WTC11 (cell line): ENCODE data around the gene FAM216A. TPM values are rescaled to one million over a fixed set of nuclear protein-coding genes. Genes with fewer than 3 reads are reported as not detected.

Source experiments
- ATAC-seq: fragments of 200-7000 bp; cut with Tn5 transposase; 2 replicates; pipeline ENCODE4 v1.10.0; 2021; ENCODE audit warnings: mild to moderate bottlenecking, moderate library complexity
- CTCF ChIA-PET: fragments of 300-600 bp; sonication (Branson Sonifier 250); formaldehyde crosslinking; loops from one replicate; lab custom pipeline; 2021; ENCODE audit warnings: antibody characterized with exemption; lab: Charles Lee
- POLR2A ChIA-PET: fragments of 350-600 bp; sonication (Branson Sonifier 250); formaldehyde crosslinking; loops from one replicate; lab custom pipeline; 2021; ENCODE audit warnings: antibody characterized with exemption; lab: Charles Lee
- DNase-seq: peaks from one replicate; pipeline ENCODE4 v3.0.0; 2021; ENCODE audit warnings: low spot score
- H3K27ac Mint-ChIP-seq: 2 replicates; pipeline ENCODE4 v1.8.0; 2021; ENCODE audit warnings: mixed read lengths
- H3K27me3 Mint-ChIP-seq: 2 replicates; pipeline ENCODE4 v1.8.0; 2021; ENCODE audit warnings: low read depth, mild to moderate bottlenecking, moderate library complexity, mixed read lengths
- H3K36me3 Mint-ChIP-seq: 2 replicates; pipeline ENCODE4 v1.8.0; 2021; ENCODE audit warnings: mixed read lengths
- H3K4me1 Mint-ChIP-seq: 2 replicates; pipeline ENCODE4 v1.8.0; 2022; ENCODE audit warnings: mixed read lengths
- H3K4me3 Mint-ChIP-seq: 2 replicates; pipeline ENCODE4 v1.8.0; 2021; ENCODE audit warnings: mild to moderate bottlenecking, moderate library complexity, mixed read lengths
- H3K9me3 Mint-ChIP-seq: 2 replicates; pipeline ENCODE4 v1.8.0; 2021; ENCODE audit warnings: mixed read lengths
- ATF2 ChIP-seq: sonication (generic); formaldehyde crosslinking; IDR thresholded peaks from 2 replicates; pipeline ENCODE4 v1.8.1; 2022; ENCODE audit warnings: low read depth, missing genetic modification reagents, borderline replicate concordance
- ATF3 ChIP-seq: sonication (generic); formaldehyde crosslinking; conservative IDR thresholded peaks from 2 replicates; pipeline ENCODE4 v1.8.1; 2022; ENCODE audit warnings: mild to moderate bottlenecking, missing genetic modification reagents
- CBFB ChIP-seq: sonication (generic); formaldehyde crosslinking; IDR thresholded peaks from 2 replicates; pipeline ENCODE4 v1.8.1; 2022; ENCODE audit warnings: mild to moderate bottlenecking, low read depth, missing genetic modification reagents
- CTCF ChIP-seq: fragments of 200-600 bp; IDR thresholded peaks from 2 replicates; pipeline ENCODE4 v1.8.0; 2022; ENCODE audit warnings: antibody characterized with exemption
- FOXJ3 ChIP-seq: sonication (generic); formaldehyde crosslinking; IDR thresholded peaks from 2 replicates; pipeline ENCODE4 v1.9.0; 2021; ENCODE audit warnings: missing genetic modification reagents, mild to moderate bottlenecking, borderline replicate concordance
- GABPB1 ChIP-seq: sonication (generic); formaldehyde crosslinking; IDR thresholded peaks from 2 replicates; pipeline ENCODE4 v1.8.1; 2023; ENCODE audit warnings: mild to moderate bottlenecking, missing genetic modification reagents
- NFATC4 ChIP-seq: fragments of 250-450 bp; sonication (Bioruptor Pico); IDR thresholded peaks from 2 replicates; pipeline ENCODE4 v1.9.0; 2021; ENCODE audit warnings: mild to moderate bottlenecking
- PRDM15 ChIP-seq: sonication (generic); formaldehyde crosslinking; IDR thresholded peaks from 2 replicates; pipeline ENCODE4 v1.8.0; 2022; ENCODE audit warnings: missing genetic modification reagents
- PRRX2 ChIP-seq: fragments of 250-450 bp; sonication (Bioruptor Pico); IDR thresholded peaks from 2 replicates; pipeline ENCODE4 v1.8.0; 2021; ENCODE audit warnings: mild to moderate bottlenecking
- SP1 ChIP-seq: sonication (generic); formaldehyde crosslinking; conservative IDR thresholded peaks from 2 replicates; pipeline ENCODE4 v1.8.1; 2022; ENCODE audit warnings: missing genetic modification reagents
- TP53 ChIP-seq: sonication (generic); formaldehyde crosslinking; IDR thresholded peaks from 2 replicates; pipeline ENCODE4 v1.8.1; 2023; ENCODE audit warnings: mild to moderate bottlenecking, missing genetic modification reagents
- ZBTB21 ChIP-seq: sonication (generic); formaldehyde crosslinking; IDR thresholded peaks from 2 replicates; pipeline ENCODE4 v1.8.1; 2023; ENCODE audit warnings: mild to moderate bottlenecking, missing genetic modification reagents, borderline replicate concordance
- ZBTB43 ChIP-seq: sonication (generic); formaldehyde crosslinking; IDR thresholded peaks from 2 replicates; pipeline ENCODE4 v1.8.1; 2023; ENCODE audit warnings: mild to moderate bottlenecking, missing genetic modification reagents
- ZNF532 ChIP-seq: fragments of 250-450 bp; sonication (Bioruptor Pico); IDR thresholded peaks from 2 replicates; pipeline ENCODE4 v1.9.0; 2021; ENCODE audit warnings: mild to moderate bottlenecking, borderline replicate concordance
- total RNA-seq: library from RNA; stranded (reverse); gene quantifications from 3 replicates; pipeline ENCODE4 v1.2.3, GENCODE V29; 2021

The FAM216A gene
- total RNA-seq, 1 experiment from 2014 or later: 16.9 TPM

GRCh38 chr12:110505332-110505731, 36.7 kb downstream of the FAM216A start (continued):
- TF ChIP-seq ATF2 (no peak), FOXJ3 (no peak), PRRX2 (CRISPR knock-in tag) (no peak), CBFB (CRISPR knock-in tag) (no peak), CTCF (no peak)

DNA sequence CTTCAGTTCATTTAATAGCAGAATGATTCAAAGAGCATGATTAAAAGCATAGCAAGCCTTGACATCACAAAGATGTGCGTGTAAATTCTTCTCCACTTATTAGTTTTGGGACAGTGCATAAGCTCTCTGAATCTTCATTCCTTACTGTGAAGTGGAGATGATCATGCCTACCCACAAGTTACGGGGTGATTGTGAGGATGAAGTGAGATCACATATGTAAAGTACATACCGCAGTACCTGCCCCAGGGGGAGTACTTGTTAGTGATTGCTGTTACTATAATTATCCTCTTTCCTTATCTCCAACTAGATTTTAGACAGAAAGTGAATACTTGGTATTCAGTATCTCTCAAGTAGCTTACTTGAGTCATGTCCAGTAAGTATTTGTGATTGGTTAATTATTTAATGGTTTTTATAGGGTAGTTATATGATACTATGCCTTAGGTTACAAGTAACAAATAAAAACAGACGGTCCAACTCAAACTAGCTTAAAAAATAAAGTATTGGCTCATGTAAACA, 39.5 kb downstream of the FAM216A start:
- no peaks in the 10 kb centered on the region for H3K4me1 Mint-ChIP-seq
- H3K9me3 Mint-ChIP-seq: 0 out of 2 replicates have a peak, but pooled peaks cover 4% of the 10 kb centered on the region
- CTCF ChIA-PET: interaction anchor here (1.2 kb wide), 1 partner anchor 39 kb away, joined by 7 read pairs; the partner anchor contains the start of gene FAM216A
- no peak overlapping the region for H3K27ac Mint-ChIP-seq
- POLR2A ChIA-PET: interaction anchor here (0.6 kb wide), 1 partner anchor 152 kb away, joined by 4 read pairs; no protein-coding TSS in a partner anchor
- H3K4me3 Mint-ChIP-seq: no peak overlapping the region
- TF ChIP-seq PRDM15 (CRISPR knock-in tag): no peak
- TF ChIP-seq ATF2: no peak
- no peak for TF ChIP-seq GABPB1 (CRISPR knock-in tag)
- no peak for TF ChIP-seq PRRX2 (CRISPR knock-in tag)
- TF ChIP-seq ATF3 (CRISPR knock-in tag): no peak
- no peak for TF ChIP-seq NFATC4
- TF ChIP-seq, all 79 proteins: peak for 0
- ATAC-seq: no peak
- no peaks in the 10 kb centered on the region for H3K36me3 Mint-ChIP-seq
- DNase-seq: no peak
- H3K27me3 Mint-ChIP-seq: peaks cover 26% of the 10 kb centered on the region

DNA sequence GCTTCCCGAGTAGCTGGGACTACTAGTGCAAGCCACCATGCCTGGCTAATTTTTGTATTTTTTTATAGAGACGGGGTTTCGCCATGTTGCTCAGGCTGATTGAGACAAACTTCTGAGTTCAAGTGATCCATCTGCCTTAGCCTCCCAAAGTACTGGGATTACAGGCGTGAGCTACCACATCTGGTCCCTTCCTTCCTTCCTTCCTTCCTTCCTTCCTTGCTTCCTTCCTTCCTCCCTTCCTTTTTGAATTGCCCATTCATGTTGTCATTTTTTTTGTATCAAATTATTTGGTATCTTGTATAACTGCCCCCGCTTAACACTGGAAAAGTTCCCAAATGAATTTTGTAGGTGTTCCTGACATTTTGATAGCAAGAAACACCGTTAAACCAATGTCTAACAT, 45.2 kb downstream of the FAM216A start:
- no peaks in the 10 kb centered on the region for H3K4me1 Mint-ChIP-seq
- no peak overlapping the region for H3K27ac Mint-ChIP-seq
- DNase-seq (no peak), ATAC-seq (no peak)
- no peak for TF ChIP-seq ZNF532
- TF ChIP-seq FOXJ3: no peak
- TF ChIP-seq ZBTB21 (CRISPR knock-in tag): no peak
- TF ChIP-seq SP1: no peak
- TF ChIP-seq ZBTB43 (CRISPR knock-in tag): no peak
- no peak for TF ChIP-seq ATF2
- no peak for TF ChIP-seq TP53 (CRISPR knock-in tag)
- H3K9me3 Mint-ChIP-seq: 0 out of 2 replicates have a peak, but pooled peaks cover 4% of the 10 kb centered on the region
- peaks cover 10% of the 10 kb centered on the region; the same call in 1 of the 2 replicates for H3K27me3 Mint-ChIP-seq
- ChIA-PET POLR2A (interaction anchor here (0.6 to 0.8 kb wide), 2 partner anchors 14 to 34 kb away, joined by 3 read pairs; no protein-coding TSS in a partner anchor), CTCF (interaction anchor here (1.2 to 1.3 kb wide), 2 partner anchors 64 to 88 kb away, joined by 3 to 5 read pairs; partner anchors contain the start of gene ARPC3)
- H3K36me3 Mint-ChIP-seq: no peaks in the 10 kb centered on the region
- no peak overlapping the region for H3K4me3 Mint-ChIP-seq
